K562 (cell line): Measurements from ENCODE around the gene TBC1D7.

Experiments
- GTF2F1 ChIP-seq: IDR thresholded peaks from 2 replicates; pipeline ENCODE4 v1.6.1; 2011; ENCODE audit warnings: low read depth, low read length, improper control_type of control experiment
- HCFC1 ChIP-seq: IDR thresholded peaks from 2 replicates; pipeline ENCODE4 v1.6.1; 2012; ENCODE audit warnings: low read depth, low read length, improper control_type of control experiment
- PTBP1 ChIP-seq: fragments of 200-400 bp; formaldehyde crosslinking; IDR thresholded peaks from 2 replicates; pipeline ENCODE4 v1.6.1; 2017; ENCODE audit warnings: low read depth, low read length
- SETDB1 ChIP-seq: IDR thresholded peaks from one replicate; pipeline ENCODE4 v1.6.1; 2012; ENCODE audit warnings: low read length, control low read depth, inconsistent platforms
- SMAD3 ChIP-seq: fragments of 450-650 bp; formaldehyde crosslinking; conservative IDR thresholded peaks from 2 replicates; pipeline ENCODE4 v1.4.0; 2020; ENCODE audit warnings: mild to moderate bottlenecking
- ZNF146 ChIP-seq: IDR thresholded peaks from one replicate; pipeline ENCODE4 v1.6.1; 2018; ENCODE audit warnings: missing compliant biosample characterization; ENCODE audit not compliant: unreplicated experiment
- TF ChIP-seq, protein P1 (sequence below), 2 experiments: fragments of 450-650 bp in 1 of 2; sonication (generic) in 1 of 2; formaldehyde crosslinking in 1 of 2; IDR thresholded peaks in 1 of 2; conservative IDR thresholded peaks in 1 of 2; 2 replicates each; pipeline versions ENCODE4 v1.6.1 to v1.8.1; 2016 to 2023; ENCODE audit warnings: mild to moderate bottlenecking in 2 of 2, moderate library complexity in 2 of 2, inconsistent platforms in 1 of 2, missing genetic modification reagents in 1 of 2
- TF ChIP-seq, protein P2 (sequence below): IDR thresholded peaks from 2 replicates; pipeline ENCODE4 v1.6.1; 2012; ENCODE audit warnings: low read depth, low read length, improper control_type of control experiment, borderline replicate concordance
- TF ChIP-seq, protein P3 (sequence below), 2 experiments: fragments of 450-650 bp in 1 of 2; IDR thresholded peaks; 2 replicates each; pipeline ENCODE4 v1.6.1; 2011 to 2017; ENCODE audit warnings: low read depth in 2 of 2, antibody characterized with exemption in 1 of 2, borderline replicate concordance in 1 of 2, low read length in 1 of 2, mild to moderate bottlenecking in 1 of 2, mixed read lengths in 1 of 2; ENCODE audit not compliant: control insufficient read depth in 1 of 2

DNA sequence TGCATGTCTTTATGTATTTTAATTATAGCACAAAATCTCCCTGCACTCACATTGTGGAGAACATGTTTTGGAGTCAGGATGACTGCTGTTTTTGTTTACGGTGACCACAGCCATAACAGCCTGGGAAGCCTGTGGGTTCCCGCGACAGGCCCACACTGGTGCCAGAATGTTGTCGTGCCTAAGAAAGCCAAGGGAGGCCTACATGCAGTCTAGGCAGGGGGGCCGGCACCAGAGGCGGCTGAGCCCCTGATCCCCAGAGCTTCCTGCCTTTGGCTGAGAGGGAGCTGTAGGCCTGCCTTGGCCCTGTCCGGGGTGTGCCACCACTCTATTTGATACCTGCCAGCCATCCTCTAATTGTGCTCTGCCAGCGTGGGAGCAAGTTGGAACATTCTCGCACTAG, 46.7 kb downstream of the TBC1D7 start:
- TF ChIP-seq, protein P1, sequence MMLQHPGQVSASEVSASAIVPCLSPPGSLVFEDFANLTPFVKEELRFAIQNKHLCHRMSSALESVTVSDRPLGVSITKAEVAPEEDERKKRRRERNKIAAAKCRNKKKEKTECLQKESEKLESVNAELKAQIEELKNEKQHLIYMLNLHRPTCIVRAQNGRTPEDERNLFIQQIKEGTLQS (IDR thresholded peaks at IDR 0.05) = no peak
- TF ChIP-seq, protein P1 (CRISPR knock-in tag; conservative IDR thresholded peaks at IDR 0.05) = no peak
- TF ChIP-seq ZNF146 (CRISPR knock-in tag) = no peak
- TF ChIP-seq, protein P2, sequence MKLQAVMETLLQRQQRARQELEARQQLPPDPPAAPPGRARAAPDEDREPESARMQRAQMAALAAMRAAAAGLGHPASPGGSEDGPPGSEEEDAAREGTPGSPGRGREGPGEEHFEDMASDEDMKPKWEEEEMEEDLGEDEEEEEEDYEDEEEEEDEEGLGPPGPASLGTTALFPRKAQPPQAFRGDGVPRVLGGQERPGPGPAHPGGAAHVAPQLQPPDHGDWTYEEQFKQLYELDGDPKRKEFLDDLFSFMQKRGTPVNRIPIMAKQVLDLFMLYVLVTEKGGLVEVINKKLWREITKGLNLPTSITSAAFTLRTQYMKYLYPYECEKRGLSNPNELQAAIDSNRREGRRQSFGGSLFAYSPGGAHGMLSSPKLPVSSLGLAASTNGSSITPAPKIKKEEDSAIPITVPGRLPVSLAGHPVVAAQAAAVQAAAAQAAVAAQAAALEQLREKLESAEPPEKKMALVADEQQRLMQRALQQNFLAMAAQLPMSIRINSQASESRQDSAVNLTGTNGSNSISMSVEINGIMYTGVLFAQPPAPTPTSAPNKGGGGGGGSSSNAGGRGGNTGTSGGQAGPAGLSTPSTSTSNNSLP = no peak
- TF ChIP-seq HCFC1 = no peak
- TF ChIP-seq GTF2F1 = no peak
- no peak for TF ChIP-seq PTBP1
- TF ChIP-seq, protein P3, sequence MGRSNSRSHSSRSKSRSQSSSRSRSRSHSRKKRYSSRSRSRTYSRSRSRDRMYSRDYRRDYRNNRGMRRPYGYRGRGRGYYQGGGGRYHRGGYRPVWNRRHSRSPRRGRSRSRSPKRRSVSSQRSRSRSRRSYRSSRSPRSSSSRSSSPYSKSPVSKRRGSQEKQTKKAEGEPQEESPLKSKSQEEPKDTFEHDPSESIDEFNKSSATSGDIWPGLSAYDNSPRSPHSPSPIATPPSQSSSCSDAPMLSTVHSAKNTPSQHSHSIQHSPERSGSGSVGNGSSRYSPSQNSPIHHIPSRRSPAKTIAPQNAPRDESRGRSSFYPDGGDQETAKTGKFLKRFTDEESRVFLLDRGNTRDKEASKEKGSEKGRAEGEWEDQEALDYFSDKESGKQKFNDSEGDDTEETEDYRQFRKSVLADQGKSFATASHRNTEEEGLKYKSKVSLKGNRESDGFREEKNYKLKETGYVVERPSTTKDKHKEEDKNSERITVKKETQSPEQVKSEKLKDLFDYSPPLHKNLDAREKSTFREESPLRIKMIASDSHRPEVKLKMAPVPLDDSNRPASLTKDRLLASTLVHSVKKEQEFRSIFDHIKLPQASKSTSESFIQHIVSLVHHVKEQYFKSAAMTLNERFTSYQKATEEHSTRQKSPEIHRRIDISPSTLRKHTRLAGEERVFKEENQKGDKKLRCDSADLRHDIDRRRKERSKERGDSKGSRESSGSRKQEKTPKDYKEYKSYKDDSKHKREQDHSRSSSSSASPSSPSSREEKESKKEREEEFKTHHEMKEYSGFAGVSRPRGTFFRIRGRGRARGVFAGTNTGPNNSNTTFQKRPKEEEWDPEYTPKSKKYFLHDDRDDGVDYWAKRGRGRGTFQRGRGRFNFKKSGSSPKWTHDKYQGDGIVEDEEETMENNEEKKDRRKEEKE (IDR thresholded peaks at IDR 0.05; ENCODE audit: borderline replicate concordance in 1 of 2, control insufficient read depth in 1 of 2, low read depth in 2 of 2, low read length in 1 of 2) = no peak
- TF ChIP-seq SETDB1 = no peak
- no peak for TF ChIP-seq SMAD3 (CRISPR knock-in tag)
